ENCODE measurements around the gene PTPN1.
"Not testable (repeated sequence)": the region's sequence is repeated elsewhere in the genome, so short reads cannot be mapped to it uniquely, and the experiment has no call there.

The PTPN1 gene

DNA sequence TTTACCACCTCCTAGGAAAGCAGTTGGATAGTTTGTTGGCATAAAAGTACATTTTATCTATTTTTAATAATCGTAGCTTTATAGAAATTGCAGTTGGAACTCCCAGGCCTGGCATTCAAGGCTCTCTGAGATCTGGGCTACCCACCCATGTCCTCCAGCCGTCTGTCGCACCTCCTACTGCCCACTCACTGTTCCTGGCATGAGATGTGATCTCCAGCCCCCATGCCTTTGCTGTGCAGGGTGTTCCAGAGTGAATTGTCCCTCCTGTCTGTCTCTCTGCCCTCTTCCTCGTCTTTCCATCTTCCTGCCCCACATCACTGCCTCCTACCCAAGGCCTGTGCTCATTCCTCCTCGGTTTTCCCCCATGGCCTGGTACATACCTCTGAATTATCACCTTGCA, 50.7 kb downstream of the PTPN1 start:
- DNase-seq = no peak

DNA sequence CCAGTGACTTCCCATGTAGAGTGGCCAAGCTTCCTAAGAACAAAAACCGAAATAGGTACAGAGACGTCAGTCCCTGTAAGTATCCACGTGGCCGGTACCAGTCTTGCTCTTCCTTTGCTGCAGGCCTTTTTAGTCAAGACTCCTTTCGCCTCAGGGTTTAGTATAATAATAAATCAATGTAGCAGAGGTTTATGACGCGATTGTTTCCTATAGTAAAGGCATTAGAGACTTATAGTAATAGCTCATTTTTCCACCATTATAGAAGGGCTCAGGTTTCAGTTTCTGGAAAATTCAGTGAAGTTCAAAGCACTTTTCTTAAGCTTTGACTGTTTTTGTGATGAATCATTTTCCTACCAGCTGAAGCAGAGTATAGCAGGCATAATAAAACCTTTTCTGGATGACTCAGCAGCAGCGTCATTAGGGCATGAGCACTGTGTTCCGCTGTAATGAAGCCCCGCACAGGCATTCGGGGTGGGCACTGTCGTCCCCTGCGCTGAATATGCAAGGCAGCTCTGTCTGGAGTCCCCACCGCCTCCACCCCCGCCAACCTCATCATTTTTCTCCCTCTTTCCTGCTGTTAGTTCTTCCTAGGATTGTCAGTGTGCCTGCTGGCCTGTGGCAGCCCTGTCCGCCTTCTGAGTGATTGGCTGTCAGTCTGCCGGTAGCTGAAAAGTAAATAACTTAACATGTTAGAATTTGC, 51.3 kb downstream of the PTPN1 start:
- no peak for DNase-seq

DNA sequence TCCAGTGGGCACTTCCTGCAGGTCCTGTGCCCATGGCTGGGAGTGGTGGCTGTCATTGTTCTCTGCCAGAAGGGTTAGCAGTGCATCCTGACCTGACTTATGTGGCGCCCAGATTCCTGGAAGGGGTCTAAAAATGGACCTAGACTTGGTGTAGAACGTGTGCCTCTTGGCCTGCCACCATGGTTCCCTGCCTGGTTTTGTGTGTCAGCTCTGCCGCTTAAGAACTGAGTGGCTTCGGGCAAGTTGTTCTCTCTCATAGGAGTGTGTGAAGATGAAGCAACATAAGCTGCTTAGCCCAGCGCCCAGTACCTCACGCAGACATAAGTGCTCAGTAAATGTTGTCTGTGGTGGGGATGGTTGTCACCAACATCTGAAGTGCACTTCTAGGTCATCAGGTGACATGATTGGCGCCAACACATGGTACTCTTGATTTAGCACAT, 52.1 kb downstream of the PTPN1 start:
- peak; percentile 91 for DNase-seq

DNA sequence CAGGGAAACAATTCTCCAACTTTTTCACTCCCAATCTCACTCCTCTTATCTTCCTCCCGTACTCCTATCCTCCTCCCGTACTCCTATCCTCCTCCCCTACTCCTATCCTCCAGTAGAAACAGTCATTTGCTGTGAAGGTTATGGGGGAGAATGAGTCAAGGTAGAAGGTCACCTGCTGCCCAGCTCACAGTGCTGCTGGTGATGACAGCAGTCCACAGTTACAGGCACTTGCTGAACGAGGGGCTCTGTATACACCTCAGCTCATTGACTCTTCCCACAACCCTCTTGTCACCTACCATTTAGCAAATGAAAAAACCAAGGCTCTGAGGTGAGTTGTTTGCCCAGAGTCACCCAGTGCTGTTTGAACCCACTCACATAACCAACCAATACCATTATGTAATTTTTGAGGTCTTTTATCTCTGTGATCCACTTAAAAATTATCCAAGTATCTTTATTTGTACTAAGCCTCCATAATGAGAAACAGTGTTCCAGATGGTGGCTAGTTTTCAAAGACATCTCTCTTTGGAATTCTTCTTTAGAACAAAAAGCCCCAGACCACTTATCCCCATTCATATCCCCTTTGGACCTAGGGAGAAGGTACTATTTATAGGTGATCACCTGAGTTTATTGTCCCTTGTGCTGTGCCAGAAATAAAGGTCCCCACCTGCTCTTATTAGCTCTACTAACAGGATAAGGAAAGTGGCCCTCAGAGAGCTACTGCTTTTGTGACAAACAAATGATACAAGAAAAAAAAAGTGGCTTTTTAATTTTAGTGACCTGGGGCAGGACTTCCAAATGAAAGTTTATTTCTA, 53.2 kb downstream of the PTPN1 start:
- DNase-seq = peak; percentile 68

DNA sequence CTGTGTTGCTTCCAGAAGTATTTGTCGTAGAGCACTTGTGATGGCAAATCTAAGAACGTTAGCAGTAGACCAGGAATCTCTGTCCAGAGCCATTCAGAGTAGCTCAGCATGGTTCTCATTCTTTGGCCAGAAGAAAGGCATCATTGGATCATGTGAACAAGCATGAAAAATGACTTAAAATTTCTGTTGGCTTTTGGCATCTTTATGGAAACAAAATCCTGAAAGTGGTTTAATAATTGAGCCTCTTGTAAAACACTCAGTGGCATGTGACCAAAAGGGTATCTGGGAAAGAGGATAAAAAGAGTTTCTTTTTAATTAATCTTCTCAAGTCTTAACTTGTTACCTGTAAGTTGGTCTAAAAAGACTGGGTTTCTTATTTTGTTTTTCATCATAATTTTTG, 55.2 kb downstream of the PTPN1 start:
- peak; percentile 65 for DNase-seq

DNA sequence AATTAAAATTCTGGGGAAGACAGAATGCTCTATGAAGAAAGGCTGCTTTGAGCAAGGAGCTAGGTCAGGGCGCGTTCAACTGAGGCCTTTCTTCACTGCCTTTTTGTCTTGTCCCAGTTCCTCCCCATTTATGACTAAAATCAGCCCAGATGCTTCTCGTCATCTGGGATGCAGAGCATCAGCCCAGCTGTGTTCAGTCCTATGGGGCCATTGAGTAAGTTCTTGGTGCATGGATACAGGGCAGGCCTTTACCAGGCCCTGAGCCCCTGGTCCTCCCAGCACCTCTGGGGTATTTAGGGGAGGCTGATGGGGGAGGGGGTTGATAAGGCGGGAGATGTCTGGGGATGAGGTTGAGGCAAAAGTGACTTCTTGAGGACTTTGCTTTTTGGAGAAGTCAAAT, 55.7 kb downstream of the PTPN1 start:
- DNase-seq = no peak

DNA sequence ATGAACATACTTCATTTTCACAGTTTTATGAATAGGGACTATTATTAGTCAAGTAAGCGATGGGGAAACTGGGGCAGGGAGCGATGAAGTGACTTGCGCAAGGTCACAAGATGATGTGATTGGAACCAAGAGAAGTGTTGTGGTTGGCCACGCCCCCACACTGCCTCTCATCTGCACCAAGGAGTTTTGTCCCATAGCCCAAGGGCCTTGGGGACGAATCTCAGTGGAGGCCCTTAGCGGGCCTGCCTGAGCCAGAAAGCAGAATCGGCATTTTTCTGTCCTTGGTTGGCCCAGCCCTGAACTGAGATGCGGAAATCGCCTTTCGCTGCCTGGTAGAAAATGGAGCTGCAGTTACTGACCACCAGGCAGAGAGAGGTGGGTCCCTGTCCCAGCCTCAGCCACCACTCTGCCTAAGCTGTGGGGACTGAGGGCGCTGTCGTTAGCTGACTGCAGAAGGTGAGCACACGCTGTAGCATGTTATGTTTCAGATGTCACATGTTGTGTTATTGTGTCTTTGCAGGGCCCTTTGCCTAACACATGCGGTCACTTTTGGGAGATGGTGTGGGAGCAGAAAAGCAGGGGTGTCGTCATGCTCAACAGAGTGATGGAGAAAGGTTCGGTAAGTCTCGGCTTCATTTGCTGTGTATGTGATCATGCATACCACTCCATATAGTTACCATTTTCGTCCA, 57.8 kb downstream of the PTPN1 start:
- DNase-seq = no peak

DNA sequence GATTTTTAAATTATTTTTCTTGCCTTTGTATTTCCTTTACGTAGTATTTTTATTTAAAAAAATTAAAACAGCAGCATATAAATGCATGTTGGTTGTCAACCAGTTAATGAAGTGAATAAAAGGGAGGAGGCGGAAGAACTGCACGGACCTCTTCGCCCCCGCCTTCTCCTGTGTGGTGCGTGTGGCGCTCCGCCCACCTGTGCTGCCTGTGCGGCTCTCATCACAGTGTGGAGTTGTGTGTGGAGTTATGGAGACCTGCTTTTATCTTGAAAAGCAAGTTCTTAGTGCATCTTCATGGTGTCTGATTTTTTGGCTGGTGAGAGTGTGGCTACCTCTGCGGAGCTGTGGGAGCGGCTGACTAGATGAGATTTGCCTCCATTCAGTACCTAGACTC, 58.4 kb downstream of the PTPN1 start:
- no peak for DNase-seq

DNA sequence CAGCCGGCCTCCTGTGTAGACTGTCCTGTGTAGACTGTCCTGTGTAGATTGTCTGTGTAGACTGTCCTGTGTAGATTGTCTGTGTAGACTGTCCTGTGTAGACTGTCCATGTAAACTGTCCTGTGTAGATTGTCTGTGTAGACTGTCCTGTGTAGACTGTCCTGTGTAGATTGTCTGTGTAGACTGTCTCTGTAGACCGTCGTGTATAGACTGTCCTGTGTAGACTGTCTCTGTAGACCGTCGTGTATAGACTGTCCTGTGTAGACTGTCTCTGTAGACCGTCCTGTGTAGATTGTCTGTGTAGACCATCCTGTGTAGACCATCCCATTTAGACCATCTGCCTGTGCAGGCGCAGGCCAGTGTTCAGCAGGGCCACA, 59.3 kb downstream of the PTPN1 start:
- not testable (repeated sequence) for DNase-seq

DNA sequence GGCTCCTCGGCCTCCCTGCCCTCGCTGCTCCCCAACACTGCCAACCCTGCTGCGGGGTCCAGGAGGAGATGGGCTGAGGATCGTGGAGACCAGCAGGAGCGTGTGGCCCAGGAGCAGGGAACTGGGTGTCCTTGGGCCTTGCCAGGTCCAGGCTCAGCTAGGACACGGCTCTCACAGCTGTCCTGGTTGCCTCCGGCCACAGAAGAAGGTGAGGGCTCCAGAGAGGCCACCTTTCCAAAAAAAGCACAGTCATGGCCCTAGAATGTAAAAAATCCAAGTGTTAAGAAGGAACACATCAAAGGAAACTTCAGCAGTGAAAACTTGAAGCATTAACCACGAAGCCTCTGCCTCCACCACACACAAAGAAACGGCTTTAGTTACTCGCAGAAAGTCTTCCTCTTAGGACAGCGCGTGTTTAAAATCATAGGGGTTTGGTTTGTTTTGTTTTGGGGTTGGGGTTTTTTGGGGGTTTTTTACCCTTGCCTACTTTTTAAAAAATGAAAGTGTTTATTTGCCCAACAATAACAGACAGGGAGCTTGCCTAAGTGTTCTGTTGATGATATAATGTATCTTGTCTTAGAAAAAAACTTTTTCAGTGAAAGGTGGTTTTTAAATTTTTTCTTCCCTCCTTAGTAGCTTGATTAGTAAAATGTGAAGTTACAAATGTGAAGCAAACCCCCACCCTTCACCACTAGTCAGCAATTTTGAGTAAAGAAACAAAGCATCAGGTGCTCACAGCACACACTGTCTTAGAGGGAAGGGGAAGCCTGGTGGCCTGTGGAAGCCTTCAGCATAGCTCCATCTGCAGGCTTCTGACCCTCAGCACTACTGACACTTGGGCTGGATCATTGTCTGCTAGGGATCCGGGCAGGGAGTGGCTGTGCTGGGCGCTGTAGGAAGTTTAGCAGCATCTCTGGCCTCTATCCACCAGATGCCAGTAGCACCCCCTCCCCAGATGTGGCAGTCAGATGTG, 60.0 kb downstream of the PTPN1 start:
- no peak for DNase-seq

DNA sequence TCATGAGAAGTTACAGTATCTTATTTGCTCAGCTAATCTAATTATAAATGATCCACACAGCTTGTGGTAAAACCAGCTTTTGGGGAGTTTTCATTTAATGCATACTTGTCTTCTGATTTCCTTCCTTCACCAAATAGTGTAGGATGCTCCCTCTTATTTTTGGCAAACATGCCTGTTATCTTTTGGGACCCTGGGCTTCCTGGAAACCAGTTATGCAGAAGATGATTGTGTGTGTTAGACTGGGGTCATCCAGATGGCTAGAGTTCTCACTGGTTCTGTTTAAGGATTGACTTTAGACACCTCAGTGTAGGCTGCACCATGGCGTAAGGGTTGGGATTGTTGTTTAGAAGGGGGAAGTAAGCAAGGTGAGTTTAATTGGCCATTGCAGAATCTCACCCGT, 61.3 kb downstream of the PTPN1 start:
- DNase-seq = no peak

DNA sequence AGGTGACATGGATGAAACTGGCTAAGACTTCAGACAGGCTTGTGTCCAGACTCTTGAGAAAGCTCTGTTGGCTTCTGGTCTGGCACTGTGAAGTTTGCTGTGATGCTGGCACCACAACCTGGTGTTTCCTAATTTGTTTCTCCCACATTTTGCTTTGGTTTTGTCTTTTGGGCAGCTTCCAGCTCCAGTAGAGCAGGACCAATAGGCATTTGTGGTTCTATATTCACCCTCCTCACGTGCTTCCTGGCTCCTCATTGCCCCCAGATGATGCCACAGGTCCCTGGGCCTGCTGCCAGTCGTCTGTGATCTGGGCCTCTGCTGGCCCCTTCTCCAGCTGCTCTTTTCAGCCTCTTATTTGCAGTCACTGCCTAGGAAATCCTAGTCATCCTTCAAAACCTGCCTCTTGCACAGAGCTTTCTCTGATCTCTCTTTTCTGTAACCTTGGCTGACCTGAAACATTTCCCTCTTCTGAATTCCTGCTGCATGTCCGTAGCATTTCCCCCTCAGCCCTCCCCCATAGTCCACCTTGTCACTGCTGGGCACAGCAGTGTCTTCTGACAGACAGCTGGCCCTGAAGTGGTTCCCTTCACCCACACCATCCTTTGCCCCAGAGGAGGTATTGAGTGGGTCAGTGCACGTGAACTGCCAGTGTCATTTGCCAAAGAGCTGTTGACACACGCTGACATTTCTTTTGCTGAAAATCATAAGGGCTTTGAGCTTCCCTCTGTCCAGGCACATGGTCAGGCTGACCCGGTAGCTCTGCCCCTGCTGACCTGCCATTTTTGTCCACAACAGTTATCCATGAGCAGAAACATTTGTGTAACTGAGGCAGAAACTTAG, 63.0 kb downstream of the PTPN1 start:
- DNase-seq = peak; percentile 84

DNA sequence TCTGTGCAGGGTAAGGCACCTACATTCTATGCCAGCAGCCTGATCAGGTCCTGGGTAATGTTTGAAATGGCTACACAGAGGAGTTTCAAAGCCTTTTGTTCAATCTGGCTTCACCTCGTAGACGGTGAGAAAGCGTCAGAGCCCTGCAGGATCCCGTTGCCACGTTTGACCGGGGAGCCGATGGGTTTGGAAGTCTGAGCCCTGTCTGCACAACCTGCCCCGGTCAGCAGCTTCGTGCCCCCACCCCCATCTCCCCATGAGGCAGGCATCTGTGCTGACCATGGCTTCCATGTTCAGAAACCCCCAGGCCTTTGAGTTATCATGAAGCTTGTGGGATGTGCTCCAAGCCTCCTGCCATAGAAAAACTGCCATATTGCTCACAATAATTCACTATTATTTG, 63.9 kb downstream of the PTPN1 start:
- no peak for DNase-seq

DNA sequence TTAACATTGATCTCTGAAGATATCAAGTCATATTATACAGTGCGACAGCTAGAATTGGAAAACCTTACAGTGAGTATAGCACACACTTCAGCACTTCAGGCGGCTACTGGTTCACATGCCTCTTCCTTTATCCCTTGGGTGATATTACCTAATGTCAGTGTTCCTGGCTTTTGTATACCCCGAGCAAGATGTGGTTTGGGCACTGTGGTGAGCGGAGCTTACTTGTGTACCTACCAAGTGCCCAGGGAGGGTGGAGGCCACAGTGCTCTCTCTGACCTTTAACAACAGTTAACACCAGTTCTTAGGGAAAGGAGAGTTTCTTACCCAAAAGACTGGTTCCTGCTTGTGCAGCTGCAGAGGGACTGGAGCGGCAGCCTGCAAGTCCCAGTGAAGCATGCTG, 64.4 kb downstream of the PTPN1 start:
- no peak for DNase-seq

DNA sequence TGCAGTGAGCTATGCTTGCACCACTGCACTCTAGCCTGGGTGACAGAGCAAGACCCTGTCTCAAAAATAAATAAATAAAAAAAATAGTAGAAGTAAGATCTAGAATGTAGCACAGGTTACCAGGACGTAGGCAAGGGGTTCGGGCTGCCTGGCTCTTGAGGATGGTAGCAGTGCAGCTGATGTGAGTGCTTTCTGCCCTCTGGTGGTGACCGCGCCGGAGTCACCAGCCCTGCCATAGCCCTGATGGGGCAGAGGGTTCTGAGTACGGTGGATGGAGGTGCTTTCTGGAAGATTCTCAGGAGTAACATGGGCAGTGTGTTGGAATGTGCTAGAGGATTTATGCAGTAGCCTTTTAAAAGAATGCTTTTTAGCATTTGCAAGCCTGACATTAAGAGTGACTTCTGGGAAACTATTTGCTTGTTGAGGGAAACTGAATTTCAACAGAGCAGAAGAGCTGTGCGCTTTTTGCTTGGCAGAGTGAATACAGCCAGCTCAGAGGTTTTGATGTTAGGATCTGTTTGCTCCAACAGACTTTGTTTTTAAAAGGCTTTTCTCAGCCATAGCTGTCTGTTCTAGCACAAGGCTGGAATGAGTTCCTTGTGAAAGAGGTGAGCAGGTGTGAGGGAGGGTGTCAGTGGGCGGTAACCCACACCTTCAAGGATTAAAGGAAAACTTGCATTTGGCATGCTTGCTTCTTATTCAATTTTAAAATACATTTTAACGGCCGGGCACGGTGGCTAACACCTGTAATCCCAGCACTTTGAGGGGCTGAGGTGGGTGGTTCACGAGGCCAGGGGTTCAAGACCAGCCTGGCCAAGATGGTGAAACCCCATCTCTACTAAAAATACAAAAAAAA, 65.9 kb downstream of the PTPN1 start:
- DNase-seq = peak; percentile 15

DNA sequence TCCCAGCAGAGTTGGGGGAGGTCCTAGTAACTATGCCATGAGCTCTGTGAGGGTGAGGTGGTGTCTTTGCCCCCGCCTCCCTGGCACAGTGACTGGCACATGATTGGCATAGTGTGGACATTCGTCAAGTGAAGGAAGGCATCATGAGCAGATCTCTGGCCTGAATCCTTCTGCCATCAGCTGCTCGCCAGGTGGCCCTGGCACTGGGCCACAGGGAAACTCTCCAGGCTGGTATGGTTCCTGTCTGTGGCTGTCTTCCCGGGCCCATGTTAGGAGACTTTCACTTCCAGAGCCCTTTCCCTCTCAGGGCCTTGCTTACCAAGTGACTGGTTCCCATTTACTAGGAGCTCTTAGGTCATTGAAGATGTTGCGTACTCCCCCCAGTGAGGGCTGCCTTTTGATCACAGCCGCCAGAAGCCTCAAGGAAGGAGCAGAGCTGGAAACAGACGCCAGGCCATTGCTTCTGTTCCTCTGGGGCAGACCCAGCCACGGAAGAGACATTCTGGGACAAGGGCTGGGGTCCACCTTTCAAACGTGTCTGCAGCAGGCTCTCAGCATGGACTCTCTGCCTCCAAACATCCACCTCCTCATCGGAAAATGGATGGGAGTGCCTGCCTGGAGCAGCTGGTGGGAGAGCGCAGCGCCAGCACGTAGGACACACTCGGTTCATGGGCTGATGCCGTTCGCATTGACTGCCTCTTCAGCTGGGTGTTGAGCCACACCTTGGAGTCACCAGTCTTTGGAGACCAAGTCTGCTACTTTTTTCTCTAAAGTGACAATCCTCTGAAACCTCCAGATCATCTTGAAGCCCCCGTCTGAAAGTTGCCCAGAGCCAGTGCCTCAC, 67.2 kb downstream of the PTPN1 start:
- peak; percentile 54 for DNase-seq

DNA sequence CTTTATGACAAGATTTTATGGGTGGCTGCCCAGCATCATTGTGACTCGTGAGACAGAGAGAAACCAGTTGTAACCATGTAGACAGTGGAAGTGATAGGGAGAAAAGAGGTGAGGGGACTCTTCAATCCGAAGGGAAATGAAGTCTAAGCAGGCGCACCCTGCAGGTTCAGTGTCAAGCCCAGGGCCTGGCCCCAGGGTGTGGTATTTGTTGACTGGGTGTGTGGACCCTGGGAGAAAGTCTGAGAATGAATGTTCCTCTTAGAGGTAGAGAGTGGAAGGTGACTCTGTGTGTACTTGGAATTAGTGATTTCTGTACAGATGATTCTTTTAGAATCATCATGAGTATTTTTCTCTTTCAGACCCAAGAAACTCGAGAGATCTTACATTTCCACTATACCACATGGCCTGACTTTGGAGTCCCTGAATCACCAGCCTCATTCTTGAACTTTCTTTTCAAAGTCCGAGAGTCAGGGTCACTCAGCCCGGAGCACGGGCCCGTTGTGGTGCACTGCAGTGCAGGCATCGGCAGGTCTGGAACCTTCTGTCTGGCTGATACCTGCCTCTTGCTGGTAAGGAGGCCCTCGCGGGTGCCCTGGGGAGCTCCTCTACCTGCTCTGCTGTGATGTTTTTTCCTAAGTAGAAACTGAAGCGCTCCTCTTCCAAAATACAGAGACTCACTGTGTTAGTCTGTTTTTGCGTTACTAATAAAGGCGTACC, 68.0 kb downstream of the PTPN1 start:
- no peak for DNase-seq

DNA sequence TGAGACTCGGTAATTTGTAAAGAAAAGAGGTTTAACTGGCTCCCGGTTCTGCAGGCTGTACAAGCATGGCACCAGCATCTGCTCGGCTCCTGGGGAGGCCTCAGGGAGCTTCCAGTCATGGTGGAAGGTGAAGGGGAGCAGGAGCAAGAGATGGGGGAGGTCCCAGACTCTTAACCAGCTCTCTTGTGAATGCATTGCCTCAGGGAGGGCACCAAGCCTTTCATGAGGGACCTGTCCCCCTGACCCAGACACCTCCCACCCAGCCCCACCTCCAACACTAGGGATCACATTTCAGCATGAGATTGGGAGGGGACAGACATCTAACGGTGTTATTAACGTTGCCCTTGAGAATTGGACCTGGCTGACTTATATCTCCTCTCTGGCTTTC, 68.6 kb downstream of the PTPN1 start:
- DNase-seq = no peak

DNA sequence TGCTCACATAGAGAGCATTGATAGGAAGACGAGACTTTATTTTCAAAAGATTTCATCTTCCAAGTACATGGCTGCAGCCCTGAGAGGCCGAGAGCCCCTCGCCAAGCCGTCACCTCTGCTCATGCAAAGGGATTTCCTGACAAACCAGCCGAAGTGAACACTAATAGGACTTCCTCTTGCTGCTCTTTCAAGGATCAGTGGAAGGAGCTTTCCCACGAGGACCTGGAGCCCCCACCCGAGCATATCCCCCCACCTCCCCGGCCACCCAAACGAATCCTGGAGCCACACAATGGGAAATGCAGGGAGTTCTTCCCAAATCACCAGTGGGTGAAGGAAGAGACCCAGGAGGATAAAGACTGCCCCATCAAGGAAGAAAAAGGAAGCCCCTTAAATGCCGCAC, 69.3 kb downstream of the PTPN1 start:
- DNase-seq = no peak
